GM10847 (cell line): ENCODE data around the gene C14orf119.

Source experiments
- POLR2A ChIP-seq: IDR thresholded peaks from 2 replicates; pipeline ENCODE4 v1.6.1; 2011; ENCODE audit not compliant: insufficient read length; ENCODE audit errors: extremely low read depth

The C14orf119 gene

GRCh38 chr14:23056956-23057756 is 38.1 kb upstream of the C14orf119 start, which contains the start of gene CDH24:
TSS of gene CDH24 (minus strand) at chr14:23057520. CDS start at chr14:23055733, 1,787 bp downstream.
- TF ChIP-seq POLR2A, result no peak

GRCh38 chr14:23057757-23058653 is 37.3 kb upstream of the C14orf119 start:
- TF ChIP-seq POLR2A, result no peak

- TF ChIP-seq POLR2A, result no peak
Observed at GRCh38 chr14:23058654-23059504, 36.4 kb upstream of the C14orf119 start.

DNA sequence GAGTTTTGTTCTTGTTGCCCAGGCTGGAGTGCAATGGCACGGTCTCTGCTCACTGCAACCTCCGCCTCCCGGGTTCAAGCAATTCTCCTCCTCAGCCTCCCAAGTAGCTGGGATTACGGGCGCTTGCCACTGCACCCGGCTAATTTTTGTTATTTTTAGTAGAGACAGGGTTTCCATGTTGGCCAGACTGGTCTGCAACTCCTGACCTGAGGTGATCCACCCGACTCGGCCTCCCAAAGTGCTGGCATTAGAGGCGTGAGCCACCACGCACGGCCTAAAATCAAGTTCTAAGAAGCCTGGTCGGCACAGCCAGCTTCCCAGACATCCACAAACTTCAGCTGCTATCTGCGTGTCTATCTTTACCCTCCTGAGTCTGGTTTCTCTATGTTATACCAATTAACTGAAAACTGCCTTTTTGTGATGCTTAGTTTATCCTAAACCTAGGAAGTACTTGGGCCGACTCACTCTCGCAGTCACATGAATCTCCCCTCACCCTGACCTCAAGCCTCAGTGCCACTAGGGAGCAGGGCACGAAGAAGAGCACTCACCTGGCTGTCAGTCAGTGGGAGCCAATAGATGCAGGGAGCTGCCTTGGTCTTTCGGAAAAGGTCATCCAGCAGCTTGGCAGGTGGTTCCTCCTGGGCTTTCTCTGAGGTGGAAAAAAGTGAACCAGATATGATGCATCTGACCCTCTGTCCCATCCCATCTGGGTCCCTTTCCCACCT is 34.6 kb upstream of the C14orf119 start:
- no peak for TF ChIP-seq POLR2A

- TF ChIP-seq POLR2A, result no peak
Observed at GRCh38 chr14:23062002-23062401, 33.3 kb upstream of the C14orf119 start.

GRCh38 chr14:23063601-23064000 is 31.7 kb upstream of the C14orf119 start:
- no peak for TF ChIP-seq POLR2A

- no peak for TF ChIP-seq POLR2A
Observed at GRCh38 chr14:23066368-23066767, 28.9 kb upstream of the C14orf119 start.

DNA sequence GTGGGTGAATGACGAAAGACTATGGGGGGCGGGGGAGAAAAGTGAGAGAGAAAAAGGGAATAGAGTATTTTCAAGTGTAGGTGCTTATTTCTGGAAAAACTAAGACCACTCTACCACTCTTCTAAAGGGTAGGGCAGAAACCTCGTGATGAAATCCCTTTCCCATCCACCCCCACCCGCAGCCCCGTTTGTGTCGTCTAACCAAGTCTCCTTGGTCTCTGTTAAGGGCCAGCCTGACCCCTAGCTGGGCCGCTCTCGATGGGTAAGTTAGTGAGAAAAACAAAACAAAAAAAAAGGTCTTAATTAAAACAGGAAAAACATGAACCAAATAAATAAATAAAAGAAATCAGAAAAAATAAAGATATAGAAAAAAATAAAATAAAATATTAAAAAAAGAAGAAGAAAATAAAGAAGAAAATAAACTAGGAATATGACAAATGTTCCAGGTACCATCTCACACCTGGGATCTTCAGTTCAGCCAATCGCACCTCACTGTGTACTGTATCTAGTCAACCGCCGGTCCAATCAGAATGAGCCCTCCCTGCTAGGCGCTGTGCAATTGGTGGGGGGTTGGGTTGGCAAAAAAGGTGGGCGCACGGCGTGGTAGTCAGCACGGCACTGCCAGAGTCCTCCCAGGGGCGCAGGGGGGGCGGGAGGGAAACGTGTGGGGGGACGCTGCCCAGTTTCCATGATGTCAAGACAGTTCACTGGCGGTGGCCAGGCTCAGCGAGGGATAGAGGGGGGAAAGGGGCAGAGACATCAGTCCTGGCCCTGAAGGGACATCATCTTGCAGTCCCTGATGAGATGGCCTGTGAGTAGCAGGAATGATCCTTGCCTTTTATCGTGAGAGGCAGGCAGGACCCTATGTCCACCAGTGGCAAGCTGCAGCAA is 28.2 kb upstream of the C14orf119 start:
- TF ChIP-seq POLR2A, result no peak

DNA sequence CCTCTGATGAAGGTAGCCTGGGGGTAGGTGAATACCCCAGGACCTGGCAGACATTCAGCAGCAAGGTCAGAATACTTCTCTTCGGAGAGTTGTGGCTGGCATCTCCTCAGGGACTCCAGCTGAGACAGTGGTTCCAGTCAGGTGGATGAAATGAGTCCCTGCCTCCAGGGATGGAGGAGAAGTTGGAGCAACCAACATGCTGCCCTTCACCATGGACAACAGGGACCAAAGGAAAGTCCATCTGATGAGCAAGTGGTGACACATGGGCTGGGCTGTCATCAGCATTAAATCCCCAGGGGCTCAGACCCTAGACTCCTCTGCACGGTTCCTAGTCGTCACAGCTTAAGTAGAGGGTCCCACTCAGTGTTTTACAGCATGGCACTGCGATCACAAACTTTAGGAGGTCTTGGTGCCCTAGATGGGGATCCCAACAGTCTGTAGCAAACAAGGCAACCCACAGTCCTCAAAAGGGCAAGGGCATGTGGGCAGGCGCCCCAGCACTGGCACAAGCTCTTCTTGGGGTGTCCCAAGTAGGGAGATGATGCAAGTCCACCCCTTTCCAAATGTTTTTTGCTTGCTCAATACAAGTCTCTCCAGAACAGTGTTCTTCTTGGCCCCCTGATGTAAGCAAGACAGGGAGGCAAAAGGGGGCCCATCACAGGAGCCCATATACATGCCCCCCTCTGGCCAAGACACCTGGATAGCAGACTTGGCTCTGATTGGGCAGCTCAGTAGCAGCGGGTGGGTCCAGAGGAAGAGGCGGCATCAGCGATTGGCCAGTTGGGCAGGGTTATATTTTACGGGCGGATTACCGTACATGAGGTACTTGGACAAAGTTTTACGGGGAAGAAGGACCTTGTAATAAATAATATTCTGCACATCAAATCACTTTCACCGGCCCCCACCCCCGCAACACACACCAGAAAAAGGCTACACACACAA is 27.2 kb upstream of the C14orf119 start:
- TF ChIP-seq POLR2A, result no peak

GRCh38 chr14:23068789-23069412 is 26.4 kb upstream of the C14orf119 start:
- TF ChIP-seq POLR2A, result no peak

DNA sequence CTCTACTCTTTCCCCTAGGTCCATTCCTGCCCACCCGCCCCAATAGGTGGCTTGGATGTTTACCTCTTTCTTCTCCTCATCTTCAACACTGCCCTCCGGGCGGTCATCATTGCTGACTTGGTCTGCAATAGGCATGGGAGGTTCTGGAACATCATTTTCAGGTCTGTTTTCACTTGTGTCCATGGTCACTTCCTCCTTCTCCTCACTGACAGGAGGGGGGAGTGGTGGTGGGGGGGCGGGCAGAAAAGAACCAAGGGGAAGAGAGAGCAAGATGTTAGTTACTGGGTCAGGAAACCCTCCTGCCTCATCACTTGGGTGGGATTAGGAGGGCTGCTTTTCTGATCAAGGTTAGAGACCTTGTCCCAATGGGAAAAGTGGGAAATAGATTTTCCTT is 25.9 kb upstream of the C14orf119 start:
- TF ChIP-seq POLR2A, result no peak
